SJSA1 (cell line): ENCODE measurements around the gene CYP1A2. TPM values are rescaled to one million over a fixed set of nuclear protein-coding genes. Genes with fewer than 3 reads are reported as not detected.

Experiments used
- DNase-seq, 2 experiments: peaks; one replicate each; pipeline ENCODE4 v3.0.0-alpha.2; 2015 to 2020; ENCODE audit warnings: low spot score in 2 of 2, low read depth in 1 of 2
- H3K27ac ChIP-seq: fragments of 250-450 bp; sonication (Bioruptor Pico); 2 replicates; pipeline ENCODE4 v1.5.1; 2020; ENCODE audit warnings: mild to moderate bottlenecking, moderate library complexity
- H3K27me3 ChIP-seq: fragments of 250-450 bp; sonication (Bioruptor Pico); replicated peaks from 2 replicates; pipeline ENCODE4 v1.5.1; 2020; ENCODE audit warnings: mild to moderate bottlenecking, moderate library complexity
- H3K36me3 ChIP-seq: fragments of 250-450 bp; sonication (Bioruptor Pico); 2 replicates; pipeline ENCODE4 v1.5.1; 2020; ENCODE audit warnings: mild to moderate bottlenecking
- H3K4me1 ChIP-seq: fragments of 250-450 bp; sonication (Bioruptor Pico); replicated peaks from 2 replicates; pipeline ENCODE4 v1.6.1; 2021; ENCODE audit warnings: mild to moderate bottlenecking
- H3K4me3 ChIP-seq: fragments of 250-450 bp; sonication (Bioruptor Pico); 2 replicates; pipeline ENCODE4 v1.5.1; 2020; ENCODE audit warnings: mild to moderate bottlenecking
- H3K9me3 ChIP-seq: fragments of 250-450 bp; sonication (Bioruptor Pico); replicated peaks from 2 replicates; pipeline ENCODE4 v1.5.1; 2020; ENCODE audit warnings: mild to moderate bottlenecking
- total RNA-seq: library from RNA; depleted of rRNA; stranded (reverse); fragments of >200 nt; shearing (Covaris generic); gene quantifications from 2 replicates; pipeline ENCODE4 v1.2.3, GENCODE V29; 2014

CYP1A2 gene
- total RNA-seq, 1 experiment from 2014 or later, result not detected

DNA sequence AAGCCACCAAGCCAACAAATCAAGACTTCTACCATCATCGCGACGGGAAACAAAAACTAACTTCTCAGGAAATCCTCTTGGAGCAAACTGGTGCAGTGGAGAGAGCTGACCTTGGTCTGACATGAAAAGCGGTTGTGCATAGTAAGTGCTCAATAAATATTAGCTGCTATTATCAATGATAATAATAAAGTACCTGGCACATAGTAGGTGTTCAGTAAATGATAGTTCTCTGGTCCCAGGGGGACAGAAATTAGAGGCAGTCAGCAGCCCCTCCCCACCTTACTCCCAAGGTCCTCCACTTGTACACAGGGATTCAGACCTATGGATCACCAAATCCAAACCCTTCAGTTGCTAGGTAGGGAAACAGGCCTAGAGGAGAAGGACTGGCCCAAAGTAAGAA is 27.2 kb downstream of the CYP1A2 start:
- H3K36me3 ChIP-seq, result no peaks in the 10 kb centered on the region
- no peak overlapping the region for H3K4me3 ChIP-seq
- H3K9me3 ChIP-seq, result no peaks in the 10 kb centered on the region
- peaks cover 13% of the 10 kb centered on the region for H3K4me1 ChIP-seq
- no peak for DNase-seq
- H3K27ac ChIP-seq, result no peak overlapping the region
- no peaks in the 10 kb centered on the region; the same call in 1 of the 2 replicates for H3K27me3 ChIP-seq

DNA sequence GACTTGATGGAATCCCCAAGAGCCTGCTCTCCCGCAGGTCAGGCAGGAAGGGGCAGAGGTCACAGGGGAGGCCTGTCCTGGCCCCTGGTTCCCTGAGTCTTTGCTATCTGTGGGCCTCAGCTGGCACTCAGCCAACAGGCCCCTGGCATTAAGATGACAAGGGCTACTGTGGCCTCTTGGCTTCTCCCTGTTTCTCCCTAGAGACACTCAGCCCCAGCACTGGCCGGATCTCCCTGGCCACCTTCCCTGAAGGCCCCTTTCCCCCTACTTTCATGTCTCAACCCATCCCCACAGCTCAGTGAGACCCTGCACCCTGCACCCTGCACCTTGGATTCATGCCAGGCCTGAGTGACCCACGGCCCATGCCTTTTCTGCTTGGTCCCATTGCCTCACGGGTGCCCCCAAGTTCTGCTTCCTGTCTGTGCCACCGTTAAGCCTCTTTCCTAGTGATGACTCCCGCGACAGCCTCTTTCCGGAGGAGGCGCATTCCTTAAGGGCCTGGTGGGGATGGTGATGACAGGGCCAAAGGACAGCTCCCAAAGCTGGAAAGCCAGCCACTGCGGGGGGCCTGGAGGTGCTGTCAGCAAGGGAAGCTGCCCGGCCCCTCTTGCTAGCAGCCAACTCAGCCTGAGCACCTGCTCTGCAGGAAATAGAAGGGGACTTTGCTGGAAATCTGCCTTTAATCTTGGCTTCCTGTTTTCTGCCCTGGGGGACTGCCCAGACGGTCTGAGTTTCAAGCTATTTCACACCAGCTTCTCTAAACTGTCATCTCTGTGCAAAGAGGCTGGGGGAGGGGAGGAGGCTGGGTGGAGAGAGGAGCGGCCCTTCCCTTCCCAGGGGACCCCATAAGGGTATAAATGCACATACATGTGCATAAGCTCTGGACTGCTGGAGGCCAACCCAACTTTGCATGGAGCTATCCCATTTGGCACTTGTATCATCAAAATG is 28.4 kb downstream of the CYP1A2 start:
- H3K4me3 ChIP-seq, result no peak overlapping the region
- H3K36me3 ChIP-seq, result no peaks in the 10 kb centered on the region
- H3K9me3 ChIP-seq, result no peaks in the 10 kb centered on the region
- DNase-seq, result no peak
- no peaks in the 10 kb centered on the region for H3K27me3 ChIP-seq
- H3K27ac ChIP-seq, result no peak overlapping the region
- H3K4me1 ChIP-seq, result peaks cover 12% of the 10 kb centered on the region

DNA sequence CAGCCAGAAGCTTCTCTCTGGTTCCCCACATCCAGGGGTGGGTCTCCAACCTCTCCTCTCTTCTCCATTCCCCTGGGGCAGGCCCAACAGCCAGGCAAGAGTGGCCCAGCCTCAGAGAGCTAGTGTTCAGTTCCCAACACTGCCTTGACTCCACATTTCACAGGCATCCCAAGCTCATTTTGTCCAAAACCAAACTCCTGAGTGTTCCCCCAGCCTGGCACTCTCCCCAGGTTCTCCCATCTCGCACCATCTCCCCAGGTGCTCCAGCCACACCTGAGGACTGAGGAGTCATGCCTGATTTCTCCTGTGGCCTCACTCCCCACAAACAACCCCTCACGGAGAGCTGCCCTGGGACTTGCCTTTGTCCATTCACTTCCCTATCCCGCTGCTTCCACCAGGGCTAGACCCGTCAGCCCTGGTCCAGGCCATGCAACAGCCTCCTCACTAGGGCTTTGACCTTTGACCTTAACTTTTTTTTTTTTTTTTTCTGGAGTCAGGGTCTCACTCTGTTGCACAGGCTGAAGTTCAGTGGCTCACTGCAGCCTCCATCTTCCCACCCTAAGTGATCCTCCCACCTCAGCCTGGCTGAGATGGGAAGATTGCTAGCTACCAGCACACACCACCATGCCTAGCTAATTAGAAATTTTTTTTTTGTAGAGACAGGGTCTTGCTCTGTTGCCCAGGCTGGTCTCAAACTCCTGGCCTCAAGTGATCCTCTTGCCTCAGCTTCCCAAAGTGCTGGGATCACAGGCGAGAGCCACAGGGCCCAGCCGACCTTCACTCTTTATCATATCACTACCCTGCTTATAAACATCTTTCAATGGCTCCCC is 29.3 kb downstream of the CYP1A2 start:
- Histone ChIP-seq H3K9me3 (no peaks in the 10 kb centered on the region), H3K4me1 (peaks cover 17% of the 10 kb centered on the region), H3K36me3 (no peaks in the 10 kb centered on the region), H3K27me3 (no peaks in the 10 kb centered on the region), H3K4me3 (no peak overlapping the region), H3K27ac (no peak overlapping the region)
- no peak for DNase-seq

DNA sequence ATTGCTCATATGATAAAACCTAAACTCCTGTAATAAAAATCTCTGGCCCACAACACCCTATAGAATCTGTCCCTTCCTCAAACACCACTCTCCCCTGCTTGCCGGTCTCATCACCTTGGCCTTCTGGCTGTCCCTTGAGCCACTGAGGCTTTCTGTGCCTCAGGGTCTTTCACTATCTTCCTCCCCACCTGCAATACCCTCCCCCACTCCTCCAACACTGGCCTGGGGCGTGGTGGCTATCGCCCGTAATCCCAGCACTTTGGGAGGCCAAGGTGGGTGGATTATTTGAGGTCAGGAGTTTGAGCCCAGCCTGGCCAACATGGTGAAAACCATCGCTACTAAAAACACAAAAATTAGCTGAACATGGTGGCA is 29.9 kb downstream of the CYP1A2 start:
- H3K9me3 ChIP-seq, result no peaks in the 10 kb centered on the region
- peaks cover 23% of the 10 kb centered on the region for H3K4me1 ChIP-seq
- no peak overlapping the region for H3K4me3 ChIP-seq
- H3K27me3 ChIP-seq, result no peaks in the 10 kb centered on the region
- DNase-seq, result no peak
- H3K27ac ChIP-seq, result no peak overlapping the region
- H3K36me3 ChIP-seq, result peaks cover under 1% of the 10 kb centered on the region

DNA sequence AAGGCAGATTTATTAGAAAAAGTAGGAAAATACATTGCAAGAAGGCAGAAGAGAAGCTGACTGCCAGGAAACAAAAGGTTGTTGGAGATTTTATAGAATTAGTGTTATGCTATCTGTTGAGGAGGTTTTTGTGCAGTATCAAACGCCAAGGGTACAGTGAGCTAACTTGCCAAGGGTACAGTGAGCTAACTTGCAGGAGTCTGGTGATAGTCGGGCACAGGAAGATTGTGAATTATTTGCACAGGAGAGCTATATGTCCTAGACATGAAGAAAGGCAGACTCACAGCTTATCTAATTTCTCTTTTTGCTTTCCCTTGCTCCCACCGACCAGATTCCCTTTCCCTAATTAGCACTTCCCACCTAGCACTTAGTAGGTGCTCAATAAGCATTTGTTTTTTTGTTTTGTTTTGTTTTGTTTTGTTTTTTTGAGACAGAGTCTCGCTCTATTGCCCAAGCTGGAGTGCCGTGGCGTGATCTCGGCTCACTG is 30.6 kb downstream of the CYP1A2 start:
- Histone ChIP-seq H3K9me3 (no peaks in the 10 kb centered on the region), H3K27me3 (no peaks in the 10 kb centered on the region), H3K4me3 (no peak overlapping the region), H3K36me3 (peaks cover 4% of the 10 kb centered on the region), H3K27ac (no peak overlapping the region), H3K4me1 (peaks cover 26% of the 10 kb centered on the region)
- no peak for DNase-seq

DNA sequence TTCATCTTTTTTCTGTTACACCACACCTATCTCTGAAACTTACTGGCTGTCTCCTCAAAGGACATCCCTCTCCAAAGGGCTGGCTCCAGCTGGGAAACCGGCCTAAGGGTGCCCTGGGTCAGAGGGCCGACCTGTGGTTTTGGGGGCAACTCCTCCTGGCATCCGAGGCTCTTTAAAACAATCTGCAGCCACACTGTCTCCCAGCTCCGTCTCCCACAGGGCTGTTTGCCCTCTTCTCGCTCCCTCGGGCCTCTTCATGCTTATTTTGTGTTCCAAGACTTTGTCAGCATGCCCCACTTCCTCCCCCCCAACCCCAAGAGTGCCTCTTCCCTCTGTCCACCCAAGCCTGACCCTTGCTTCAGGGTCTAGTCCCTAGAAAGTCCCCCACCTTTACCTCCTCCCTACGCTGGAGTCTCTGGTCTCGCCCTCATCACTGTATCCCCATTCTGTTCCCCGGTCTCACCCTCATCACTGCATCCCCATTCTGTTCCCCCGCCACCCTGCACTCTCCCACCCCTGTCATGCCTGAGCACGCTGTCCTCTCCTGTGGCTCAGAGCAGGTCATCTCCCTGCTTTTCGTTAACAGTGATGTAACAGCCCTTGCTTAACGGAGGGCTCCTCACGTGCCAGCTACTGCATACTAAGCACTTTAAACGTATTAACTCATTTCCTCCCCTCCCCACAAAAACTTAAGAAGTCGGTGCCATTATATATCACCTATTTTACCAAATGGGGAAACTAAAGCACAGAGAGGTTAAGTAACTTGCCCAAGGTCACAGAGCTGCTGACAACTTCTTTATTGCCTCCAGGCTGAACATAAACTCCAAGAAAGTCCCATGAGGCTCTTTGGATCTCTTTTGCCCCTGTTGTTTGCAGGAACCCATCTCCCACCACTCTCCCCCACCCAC is 32.1 kb downstream of the CYP1A2 start:
- no peaks in the 10 kb centered on the region for H3K27me3 ChIP-seq
- H3K9me3 ChIP-seq, result no peaks in the 10 kb centered on the region
- H3K36me3 ChIP-seq, result peaks cover 7% of the 10 kb centered on the region
- H3K4me1 ChIP-seq, result peaks cover 26% of the 10 kb centered on the region
- no peak overlapping the region for H3K4me3 ChIP-seq
- no peak for DNase-seq
- no peak overlapping the region for H3K27ac ChIP-seq

DNA sequence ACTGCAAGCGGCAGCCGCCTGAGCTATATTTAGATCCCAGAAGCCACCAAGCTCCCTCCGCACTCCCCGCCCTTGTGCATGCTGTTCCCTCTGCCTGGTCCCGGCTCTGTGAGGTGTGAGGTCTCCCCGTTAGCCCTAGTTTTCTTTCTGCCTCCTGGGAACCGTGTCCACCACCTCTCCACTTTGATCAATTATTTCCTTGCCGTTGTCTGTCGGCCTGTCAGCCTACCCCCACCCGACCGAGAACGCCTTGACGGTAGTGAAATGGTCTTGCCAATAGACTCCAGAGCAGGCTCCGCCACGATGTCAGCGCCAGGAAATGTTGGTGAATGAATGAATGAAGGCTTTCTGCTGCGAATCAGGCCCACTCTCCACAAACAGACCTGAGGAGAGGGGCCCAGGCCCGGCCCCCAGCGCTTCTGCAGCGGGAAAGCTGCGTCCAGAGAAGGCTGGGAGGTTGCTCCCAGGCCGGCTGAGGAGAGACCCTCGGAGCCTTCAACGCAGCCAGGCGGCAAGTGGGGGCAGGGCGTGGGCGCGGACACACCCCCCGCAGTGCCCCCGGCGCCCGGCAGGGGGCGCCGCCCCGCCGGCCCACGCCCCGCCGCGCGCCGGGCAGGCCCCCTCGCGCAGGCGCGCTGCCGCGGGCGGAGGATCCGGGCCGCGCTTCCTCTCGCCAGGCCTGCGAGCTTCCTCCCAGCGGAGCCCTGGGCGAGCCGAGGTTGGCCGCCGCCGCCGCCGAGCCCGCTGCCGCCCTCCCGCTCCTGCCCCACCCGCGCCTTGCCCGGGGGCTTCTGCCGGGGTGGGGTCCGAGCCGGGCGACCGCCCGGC is 33.0 kb downstream of the CYP1A2 start, which contains the start of gene CSK:
Gene CSK (plus strand): TSS at position 650 of the 828 bp plus-strand sequence. CDS start 16,218 bp downstream, outside the sequence.
- DNase-seq, result peak; percentile 49 to 68
- peaks cover 7% of the 10 kb centered on the region for H3K36me3 ChIP-seq
- peaks cover 26% of the 10 kb centered on the region for H3K4me1 ChIP-seq
- H3K4me3 ChIP-seq, result peak within 1 kb of the TSS; percentile 98
- no peaks in the 10 kb centered on the region for H3K27me3 ChIP-seq
- H3K9me3 ChIP-seq, result no peaks in the 10 kb centered on the region
- peak within 1 kb of the TSS; percentile 57 for H3K27ac ChIP-seq

DNA sequence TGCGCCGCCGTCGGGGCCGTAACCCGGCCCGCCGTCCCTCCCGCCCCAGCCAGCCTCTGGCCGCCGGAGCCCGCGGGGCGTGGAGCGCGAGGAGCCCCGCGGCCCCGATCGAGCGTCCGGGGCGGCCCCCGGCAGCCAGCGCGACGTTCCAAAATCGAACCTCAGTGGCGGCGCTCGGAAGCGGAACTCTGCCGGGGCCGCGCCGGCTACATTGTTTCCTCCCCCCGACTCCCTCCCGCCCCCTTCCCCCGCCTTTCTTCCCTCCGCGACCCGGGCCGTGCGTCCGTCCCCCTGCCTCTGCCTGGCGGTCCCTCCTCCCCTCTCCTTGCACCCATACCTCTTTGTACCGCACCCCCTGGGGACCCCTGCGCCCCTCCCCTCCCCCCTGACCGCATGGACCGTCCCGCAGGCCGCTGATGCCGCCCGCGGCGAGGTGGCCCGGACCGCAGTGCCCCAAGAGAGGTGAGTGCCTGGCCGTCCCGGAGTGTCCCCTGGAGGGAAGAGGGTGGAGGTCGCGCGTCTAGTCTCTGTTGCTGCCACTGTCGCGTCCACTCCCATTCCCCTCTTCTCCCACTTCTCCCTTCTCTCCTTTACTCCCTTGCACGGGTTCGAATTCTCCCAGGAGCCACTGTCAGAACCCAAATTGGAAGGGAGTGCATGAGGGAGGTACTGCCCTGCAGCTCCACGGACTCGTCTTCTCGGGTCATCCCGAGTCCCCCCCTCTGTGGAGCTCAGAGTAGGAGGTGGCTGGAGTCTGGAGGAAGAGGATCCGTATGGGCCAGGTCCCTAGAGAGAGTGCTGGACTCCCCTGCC is 33.8 kb downstream of the CYP1A2 start:
- H3K36me3 ChIP-seq, result peaks cover 7% of the 10 kb centered on the region
- no peaks in the 10 kb centered on the region for H3K9me3 ChIP-seq
- DNase-seq, result peak in 1 of 2 experiments; percentile 19
- no peaks in the 10 kb centered on the region for H3K27me3 ChIP-seq
- H3K4me3 ChIP-seq, result peak overlapping the region; percentile 98
- peaks cover 28% of the 10 kb centered on the region for H3K4me1 ChIP-seq
- H3K27ac ChIP-seq, result peak overlapping the region; percentile 57

DNA sequence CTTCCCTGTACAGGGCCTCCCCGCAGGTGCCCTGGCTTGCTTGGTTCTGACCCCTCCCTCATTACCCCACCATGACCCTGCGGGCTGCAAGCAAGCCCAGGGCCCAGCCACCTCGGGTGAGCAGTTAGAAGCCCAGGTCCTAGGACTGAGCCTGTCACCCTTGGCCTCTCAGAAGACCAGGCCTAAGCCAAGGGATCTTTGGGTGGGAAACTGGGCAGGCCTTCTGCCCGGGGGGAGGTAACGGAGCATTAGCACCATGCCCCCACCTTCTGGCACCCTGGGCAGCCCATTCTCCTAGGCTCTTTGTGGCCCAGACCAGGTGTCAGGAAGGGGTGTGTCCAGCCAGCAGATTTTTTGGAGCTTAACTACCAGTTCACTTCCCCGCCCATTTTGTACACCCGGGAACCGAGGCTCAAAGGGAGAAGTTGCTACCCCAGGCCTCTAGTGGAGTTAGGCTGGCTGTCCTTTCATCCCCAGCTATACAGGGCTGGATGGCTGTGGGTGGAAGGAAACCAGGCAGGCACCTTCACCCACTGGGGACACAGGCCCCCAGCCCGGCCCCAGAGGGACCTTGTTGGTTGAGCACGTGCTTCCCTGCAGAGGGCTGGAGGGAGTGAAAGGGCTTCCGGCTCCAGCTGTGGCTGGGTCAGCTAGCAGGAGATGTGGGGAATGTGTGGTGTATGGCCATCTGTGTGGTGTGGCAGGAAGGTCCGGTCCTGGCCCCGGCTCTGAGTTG is 34.6 kb downstream of the CYP1A2 start:
- Histone ChIP-seq H3K4me3 (peak overlapping the region; percentile 98), H3K9me3 (no peaks in the 10 kb centered on the region), H3K4me1 (peaks cover 30% of the 10 kb centered on the region), H3K27me3 (no peaks in the 10 kb centered on the region), H3K36me3 (peaks cover 7% of the 10 kb centered on the region), H3K27ac (no peak overlapping the region)
- DNase-seq, result no peak

DNA sequence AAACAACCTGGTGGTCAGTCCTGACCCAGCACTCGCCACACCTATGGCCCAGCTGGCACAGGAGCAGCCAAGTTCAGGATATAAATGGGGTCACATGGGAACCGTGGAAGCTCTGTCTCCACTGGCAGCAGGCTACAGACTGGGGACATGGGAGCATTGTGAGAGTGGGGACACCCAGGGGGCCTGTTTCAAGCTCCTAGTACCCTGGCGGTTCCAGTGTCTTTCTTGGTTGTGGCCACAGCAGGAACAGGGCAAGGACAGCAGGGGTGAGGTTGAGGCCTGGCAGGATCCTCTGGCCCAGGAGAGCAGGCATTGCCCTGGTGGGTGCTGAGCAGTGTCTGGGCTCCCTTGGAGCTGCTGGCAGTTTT is 35.1 kb downstream of the CYP1A2 start:
- Histone ChIP-seq H3K9me3 (no peaks in the 10 kb centered on the region), H3K4me1 (peaks cover 28% of the 10 kb centered on the region), H3K27ac (no peak overlapping the region), H3K36me3 (peaks cover 7% of the 10 kb centered on the region), H3K27me3 (no peaks in the 10 kb centered on the region), H3K4me3 (peak overlapping the region; percentile 98; the same call in 1 of the 2 replicates)
- DNase-seq, result no peak

DNA sequence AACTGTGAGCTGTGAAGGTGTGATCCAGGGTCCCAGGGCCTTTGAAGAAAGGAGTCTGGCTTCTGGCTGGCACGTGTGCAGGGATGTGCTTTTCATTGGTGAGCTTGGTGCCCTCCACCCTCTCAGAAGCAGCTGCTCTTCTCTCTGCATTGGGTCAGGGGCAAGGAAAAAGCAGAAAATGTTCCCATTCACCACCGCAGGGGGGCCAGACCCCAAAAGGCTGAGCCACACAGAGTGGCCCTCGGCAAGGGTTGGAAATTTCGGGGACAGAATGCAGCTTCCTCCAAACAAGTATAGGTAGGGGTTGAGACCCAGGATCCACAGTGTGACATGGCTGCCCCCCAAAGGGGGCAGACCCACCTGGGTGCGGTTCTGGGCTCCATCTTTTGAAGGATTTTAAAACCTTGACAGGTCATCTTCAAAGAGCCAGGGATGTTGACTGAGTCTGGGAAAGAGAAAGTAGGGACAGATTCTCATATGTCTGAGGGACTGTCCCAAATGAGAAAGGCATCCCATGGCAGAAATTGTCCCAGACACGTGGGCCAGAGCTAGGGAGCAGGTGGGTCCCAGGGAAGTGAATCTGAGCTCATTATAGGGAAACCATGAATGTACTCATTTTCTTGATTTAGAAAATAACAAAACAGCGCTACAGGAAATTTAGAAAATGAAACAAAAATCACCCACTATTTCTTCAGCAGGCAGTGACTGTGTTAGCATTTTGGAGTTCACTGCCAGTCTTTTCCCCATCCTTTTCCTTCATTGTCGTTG is 36.0 kb downstream of the CYP1A2 start:
- Histone ChIP-seq H3K27me3 (no peaks in the 10 kb centered on the region), H3K27ac (no peak overlapping the region), H3K36me3 (peaks cover 7% of the 10 kb centered on the region), H3K4me1 (peaks cover 30% of the 10 kb centered on the region), H3K4me3 (no peak overlapping the region), H3K9me3 (no peaks in the 10 kb centered on the region)
- DNase-seq, result no peak
